GM12878 (cell line): Measurements from ENCODE around the gene DAAM1. TPM values are rescaled to one million over a fixed set of nuclear protein-coding genes. Genes with fewer than 3 reads are reported as not detected.

Source experiments
- ATAC-seq: fragments of 200-7000 bp; cut with Tn5 transposase; 3 replicates; pipeline ENCODE4 v1.9.1; 2020; ENCODE audit warnings: mild to moderate bottlenecking, moderate library complexity
- BruUV-seq: library from RNA; stranded (reverse); fragments of 400-500 nt; replicated peaks from 2 replicates; lab custom pipeline; 2021; lab: Mats Ljungman, UMichigan
- CTCF ChIA-PET: fragments of 300-600 bp; sonication (Branson Sonifier 250); formaldehyde crosslinking; extraction: SDS; loops from one replicate; lab custom pipeline; 2021; ENCODE audit warnings: inconsistent platforms; lab: Yijun Ruan, JAX
- POLR2A ChIA-PET: fragments of 350-600 bp; formaldehyde crosslinking; extraction: SDS; loops from one replicate; lab custom pipeline; 2021; ENCODE audit warnings: inconsistent platforms; lab: Charles Lee
- RAD21 ChIA-PET: fragments of 300-600 bp; sonication (Branson Sonifier 250); formaldehyde crosslinking; loops from one replicate; lab custom pipeline; 2023; ENCODE audit warnings: antibody characterized with exemption; ENCODE audit not compliant: unreplicated experiment; lab: Charles Lee
- SMC1A ChIA-PET: fragments of 300-600 bp; sonication (Branson Sonifier 250); formaldehyde crosslinking; loops from one replicate; lab custom pipeline; 2023; ENCODE audit not compliant: unreplicated experiment, uncharacterized antibody; lab: Charles Lee
- DNase-seq: peaks from one replicate; pipeline ENCODE4 v3.0.0-alpha.2; 2011; ENCODE audit warnings: low read depth, low spot score
- FAIRE-seq: peaks from 3 replicates; lab custom pipeline; 2011; peaks lifted over from hg19 to GRCh38; lab: Jason Lieb, UNC
- H2AFZ ChIP-seq: 2 replicates; pipeline ENCODE4 v1.6.0; 2011; ENCODE audit warnings: low read depth, low read length, control low read depth; ENCODE audit not compliant: control insufficient read depth
- H3K27ac ChIP-seq: 2 replicates; pipeline ENCODE4 v1.5.1; 2011; ENCODE audit warnings: control low read depth; ENCODE audit not compliant: control insufficient read depth, insufficient read depth
- H3K27me3 ChIP-seq, 2 experiments: replicated peaks in 1 of 2; 2 replicates each; pipeline versions ENCODE4 v1.6.0 to v1.6.1; 2011; ENCODE audit warnings: low read length in 1 of 2; ENCODE audit not compliant: control insufficient read depth in 2 of 2, insufficient read depth in 2 of 2
- H3K36me3 ChIP-seq, 2 experiments: 2 replicates each; pipeline ENCODE4 v1.5.1; 2011; ENCODE audit warnings: low read length in 1 of 2; ENCODE audit not compliant: control insufficient read depth in 2 of 2, insufficient read depth in 2 of 2
- H3K4me1 ChIP-seq: 2 replicates; pipeline ENCODE4 v1.6.1; 2011; ENCODE audit warnings: mild to moderate bottlenecking, low read length, moderate library complexity, mixed read lengths; ENCODE audit not compliant: control insufficient read depth, insufficient read depth
- H3K4me2 ChIP-seq: 2 replicates; pipeline ENCODE4 v1.6.0; 2011; ENCODE audit warnings: control low read depth; ENCODE audit not compliant: control insufficient read depth, insufficient read depth
- H3K4me3 ChIP-seq: fragments of 200-600 bp; sonication (generic); 2 replicates; pipeline ENCODE4 v1.5.1; 2016
- H3K79me2 ChIP-seq: 2 replicates; pipeline ENCODE4 v1.6.0; 2011; ENCODE audit warnings: low read length; ENCODE audit not compliant: control insufficient read depth, insufficient read depth
- H3K9ac ChIP-seq: 2 replicates; pipeline ENCODE4 v1.8.0; 2011; ENCODE audit warnings: low read length, control low read depth, mixed read lengths; ENCODE audit not compliant: control insufficient read depth, insufficient read depth
- H3K9me3 ChIP-seq: replicated peaks from 3 replicates; pipeline ENCODE4 v1.5.1; 2011; ENCODE audit warnings: mild to moderate bottlenecking, low read length; ENCODE audit not compliant: control insufficient read depth, insufficient read depth
- H4K20me1 ChIP-seq: 2 replicates; pipeline ENCODE4 v1.6.0; 2011; ENCODE audit not compliant: control insufficient read depth, insufficient read depth
- ATF7 ChIP-seq: fragments of 450-650 bp; IDR thresholded peaks from 2 replicates; pipeline ENCODE4 v1.6.1; 2016; ENCODE audit warnings: low read depth, mild to moderate bottlenecking
- ELK1 ChIP-seq: IDR thresholded peaks from 2 replicates; pipeline ENCODE4 v1.6.1; 2012; ENCODE audit warnings: low read depth, low read length, improper control_type of control experiment
- HDAC6 ChIP-seq: fragments of 200-600 bp; sonication (generic); IDR thresholded peaks from one replicate; pipeline ENCODE4 v1.8.0; 2017; ENCODE audit warnings: antibody characterized with exemption; ENCODE audit not compliant: unreplicated experiment
- IKZF1 ChIP-seq: fragments of 450-650 bp; conservative IDR thresholded peaks from 2 replicates; pipeline ENCODE4 v1.6.1; 2017; ENCODE audit warnings: antibody characterized with exemption, mild to moderate bottlenecking
- MTA3 ChIP-seq: IDR thresholded peaks from 2 replicates; pipeline ENCODE4 v1.6.1; 2012; ENCODE audit warnings: low read length, inconsistent platforms, borderline replicate concordance
- NBN ChIP-seq: fragments of 450-650 bp; IDR thresholded peaks from 2 replicates; pipeline ENCODE4 v1.6.1; 2016
- NR2C2 ChIP-seq: IDR thresholded peaks from 2 replicates; pipeline ENCODE4 v1.6.1; 2011; ENCODE audit warnings: borderline replicate concordance, low read depth; ENCODE audit not compliant: control insufficient read depth, insufficient read length
- POU2F2 ChIP-seq: IDR thresholded peaks from 3 replicates; pipeline ENCODE4 v1.6.1; 2011; ENCODE audit warnings: low read depth, mild to moderate bottlenecking, low read length, borderline replicate concordance
- SMAD5 ChIP-seq: IDR thresholded peaks from 2 replicates; pipeline ENCODE4 v1.6.1; 2016; ENCODE audit warnings: antibody characterized with exemption, low read depth
- SMC3 ChIP-seq: IDR thresholded peaks from 2 replicates; pipeline ENCODE4 v1.6.1; 2011; ENCODE audit warnings: low read length, improper control_type of control experiment, borderline replicate concordance
- TAF1 ChIP-seq: IDR thresholded peaks from 2 replicates; pipeline ENCODE4 v1.6.1; 2011; ENCODE audit warnings: mild to moderate bottlenecking, low read depth, low read length, borderline replicate concordance
- WGBS: methylation state at CpG from one replicate; pipeline ENCODE4 v1.1.6; 2016; ENCODE audit warnings: low lambda C conversion rate; ENCODE audit not compliant: insufficient replicate concordance, insufficient coverage; ENCODE audit errors: missing lambda C conversion rate; 5-methylcytosine and 5-hydroxymethylcytosine counted together
- in situ Hi-C: fragments of 300-500 bp; cut with MboI; formaldehyde crosslinking; loops from 9 replicates; pipeline ENCODE4 v1.14.3; 2018; ENCODE audit warnings: mixed read lengths
- intact Hi-C: fragments of 100-400 bp; cut with micrococcal nuclease; formaldehyde crosslinking; loops from one replicate; pipeline ENCODE4 v1.14.2; 2022; ENCODE audit not compliant: unreplicated experiment
- polyA plus RNA-seq, 11 experiments: library from polyadenylated mRNA; depleted of rRNA in 4 of 11; unstranded in 6 of 11; stranded (reverse) in 5 of 11; fragments of >200 nt; fragmentation: Nextera tagmentation in 4 of 11; fragmentation: Illumina TruSeq in 1 of 11; extraction: Ambion mirVana in 4 of 11; extraction: Trizol in 1 of 11; gene quantifications; 1 replicate in 1 of 11; 2 replicates in 10 of 11; pipeline versions ENCODE4 v1.2.1 to v1.2.3, GENCODE V29; 2011 to 2016; ENCODE audit warnings: inconsistent platforms in 2 of 11, missing spikeins in 2 of 11, low read depth in 1 of 11
- total RNA-seq, 4 experiments: library from RNA; depleted of rRNA in 3 of 4; stranded (reverse); fragments of >200 nt in 3 of 4; fragmentation: Illumina TruSeq in 1 of 4; extraction: Trizol in 1 of 4; gene quantifications; 2 replicates each; pipeline versions ENCODE4 v1.2.1 to v1.2.3, GENCODE V29; 2013 to 2021

The DAAM1 gene
- total and polyA plus RNA-seq, 10 of the 15 experiments (the other 5 are each of a cell fraction or from before 2014, with no cell fraction given), result 13.8 to 32.4 (median 24.2) TPM

- peak; percentile 70 for FAIRE-seq
- WGBS, result 63% methylated on average over 5 of the region's 5 CpGs
- peak; percentile 76 for ATAC-seq
- ChIA-PET SMC1A (interaction anchor here (0.6 to 2.0 kb wide), 10 partner anchors 10 to 188 kb away, joined by 3 to 13 read pairs (median 4); no protein-coding TSS in a partner anchor), CTCF (interaction anchor here (0.9 to 2.3 kb wide), 9 partner anchors 11 to 167 kb away, joined by 3 to 8 read pairs (median 3); no protein-coding TSS in a partner anchor), RAD21 (interaction anchor here (1.1 to 1.6 kb wide), 3 partner anchors 9 to 130 kb away, joined by 3 to 5 read pairs (median 4); no protein-coding TSS in a partner anchor), POLR2A (interaction anchor here (1.6 kb wide), 1 partner anchor 11 kb away, joined by 5 read pairs; no protein-coding TSS in a partner anchor)
- Histone ChIP-seq H3K4me3 (no peak overlapping the region), H3K79me2 (peaks cover 2% of the 10 kb centered on the region), H3K4me1 (peaks cover 15% of the 10 kb centered on the region), H3K9me3 (no peaks in the 10 kb centered on the region), H3K36me3 (peaks cover 0 to 4% of the 10 kb centered on the region in 2 experiments; a peak in 1 of 4 replicates), H3K27me3 (no peaks in the 10 kb centered on the region), H2AFZ (no peak overlapping the region), H3K9ac (no peak overlapping the region), H3K4me2 (peak overlapping the region; percentile 19; the same call in 1 of the 2 replicates), H4K20me1 (no peaks in the 10 kb centered on the region; the same call in 1 of the 2 replicates), H3K27ac (no peak overlapping the region)
- in situ Hi-C loops (no loop called here), intact Hi-C loops (loop anchor here (2.0 kb wide), 1 partner anchor 128 kb away; no protein-coding TSS in a partner anchor)
- BruUV-seq, result no TSS peak
- no peak for DNase-seq
- no peak for TF ChIP-seq SMAD5
- 0 out of 2 replicates have a peak, but pooled peaks have one; percentile 30 for TF ChIP-seq IKZF1
- no peak for TF ChIP-seq TAF1
- no peak for TF ChIP-seq HDAC6
- peak; percentile 94; the same call in 2 of the 3 replicates for TF ChIP-seq POU2F2
- no peak for TF ChIP-seq NR2C2
- TF ChIP-seq SMC3, result peak; percentile 38; the same call in 1 of the 2 replicates
- no peak for TF ChIP-seq MTA3
- no peak for TF ChIP-seq ELK1
- TF ChIP-seq NBN, result 0 out of 2 replicates have a peak, but pooled peaks have one; percentile 20
- TF ChIP-seq ATF7, result peak; percentile 42; the same call in 1 of the 2 replicates
These were observed 66.6 kb downstream of the DAAM1 start for GRCh38 chr14:59254911-59255545.
